Fibroblast of peridontal ligament (primary cell): Measurements from ENCODE around the gene CCR9.

Source experiments
- DNase-seq: peaks from one replicate; pipeline ENCODE4 v3.0.0-alpha.2; 2010; ENCODE audit errors: extremely low read depth

The CCR9 gene

DNA sequence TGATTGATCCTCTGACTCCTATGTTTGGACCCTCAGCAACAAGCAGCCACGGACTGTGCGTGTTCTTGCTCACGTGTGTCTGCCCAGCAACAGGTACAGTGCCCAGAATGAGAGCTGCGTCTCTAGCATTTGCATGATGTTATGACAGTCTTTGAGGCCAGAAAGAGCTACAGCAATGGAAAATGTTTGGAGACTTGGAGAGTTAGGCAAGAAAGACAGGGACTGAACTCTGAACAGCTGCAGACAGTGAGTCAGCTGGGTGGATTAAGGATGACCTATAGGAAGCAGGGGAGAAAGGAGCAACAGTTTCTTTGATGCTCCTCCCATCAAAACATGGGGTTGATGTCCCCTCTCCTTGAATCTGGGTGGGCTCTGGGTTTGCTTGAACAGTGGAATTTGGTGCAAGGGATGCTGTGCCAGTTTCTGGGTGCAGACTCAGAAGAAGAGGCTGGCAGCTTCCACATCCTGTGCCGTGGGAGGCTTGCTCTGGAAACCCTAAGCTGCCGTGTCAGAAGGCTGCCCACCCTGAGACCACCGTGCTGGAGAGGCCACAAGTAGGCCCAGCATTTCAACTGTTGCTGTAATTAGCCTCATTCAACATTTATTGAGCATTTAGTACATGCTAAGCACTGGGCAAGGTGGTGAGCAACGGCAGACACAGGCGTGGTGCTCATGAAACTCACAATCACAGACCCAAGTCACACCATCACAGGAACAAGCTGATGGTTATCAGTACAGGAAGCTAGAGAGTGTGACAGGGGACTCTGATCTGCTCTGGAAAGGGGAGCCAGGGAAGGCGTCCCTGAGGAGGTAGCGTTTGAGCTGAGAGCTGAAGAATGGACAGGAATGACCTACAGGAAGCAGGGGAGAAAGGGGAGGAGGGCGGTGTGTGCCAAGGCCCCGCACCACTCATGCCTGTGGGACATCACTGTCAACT, 21.7 kb downstream of the CCR9 start:
- DNase-seq, result peak; percentile 67

DNA sequence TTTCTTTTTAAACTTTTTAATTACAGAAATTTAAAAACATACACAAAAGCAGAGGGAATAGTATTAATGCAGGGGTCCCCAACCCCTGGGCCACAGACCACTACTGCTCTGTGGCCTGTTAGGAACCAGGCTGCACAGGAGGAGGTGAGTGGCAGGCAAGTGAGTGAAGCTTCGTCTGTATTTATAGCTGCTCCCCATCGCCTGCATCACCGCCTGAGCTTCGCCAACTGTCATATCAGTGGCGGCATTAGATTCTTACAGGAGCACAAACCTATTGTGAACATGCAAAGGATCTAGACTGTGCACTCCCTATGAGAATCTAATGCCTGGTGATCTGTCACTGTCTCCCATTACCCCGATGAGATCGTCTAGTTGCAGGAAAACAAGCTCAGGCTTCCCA, 22.4 kb downstream of the CCR9 start:
- no peak for DNase-seq

DNA sequence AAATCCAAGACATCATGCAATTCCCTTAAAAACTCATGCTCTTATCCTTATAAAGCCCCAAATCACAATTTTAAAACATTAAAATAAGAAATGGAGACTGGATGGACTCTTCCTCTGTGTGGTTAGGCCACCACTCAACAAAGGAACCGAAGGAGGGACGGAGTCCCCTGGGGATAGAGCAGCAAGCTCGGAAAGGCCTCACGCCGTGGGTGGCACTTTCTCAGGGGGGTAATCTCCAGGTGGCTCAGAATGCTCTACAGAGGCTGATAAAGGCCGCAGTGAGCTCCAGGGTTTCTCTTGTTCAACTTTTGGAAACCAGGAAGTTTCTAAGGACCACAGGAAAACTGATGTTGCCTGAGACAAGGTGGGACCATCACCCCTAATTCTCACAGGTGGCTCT, 23.2 kb downstream of the CCR9 start:
- DNase-seq, result no peak

DNA sequence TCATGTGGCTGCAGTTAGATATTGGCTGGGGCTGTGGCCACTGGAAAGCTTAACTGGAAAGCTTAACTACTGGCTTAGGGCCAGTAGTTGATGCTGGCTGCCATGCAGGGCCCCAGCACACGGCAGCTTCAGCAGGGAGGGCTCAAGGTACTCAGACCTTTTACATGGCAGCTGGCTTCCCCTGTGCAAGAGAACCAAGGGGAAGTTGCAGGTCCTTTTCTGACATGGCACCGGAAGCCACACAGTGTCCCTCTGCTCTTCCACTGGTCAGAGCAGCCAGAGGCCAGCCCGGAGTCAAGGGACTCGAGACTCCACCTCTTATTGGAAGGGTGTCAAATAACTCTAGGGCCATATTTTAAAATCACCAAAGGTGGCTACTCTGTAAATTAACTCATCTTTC, 24.5 kb downstream of the CCR9 start:
- DNase-seq, result no peak

DNA sequence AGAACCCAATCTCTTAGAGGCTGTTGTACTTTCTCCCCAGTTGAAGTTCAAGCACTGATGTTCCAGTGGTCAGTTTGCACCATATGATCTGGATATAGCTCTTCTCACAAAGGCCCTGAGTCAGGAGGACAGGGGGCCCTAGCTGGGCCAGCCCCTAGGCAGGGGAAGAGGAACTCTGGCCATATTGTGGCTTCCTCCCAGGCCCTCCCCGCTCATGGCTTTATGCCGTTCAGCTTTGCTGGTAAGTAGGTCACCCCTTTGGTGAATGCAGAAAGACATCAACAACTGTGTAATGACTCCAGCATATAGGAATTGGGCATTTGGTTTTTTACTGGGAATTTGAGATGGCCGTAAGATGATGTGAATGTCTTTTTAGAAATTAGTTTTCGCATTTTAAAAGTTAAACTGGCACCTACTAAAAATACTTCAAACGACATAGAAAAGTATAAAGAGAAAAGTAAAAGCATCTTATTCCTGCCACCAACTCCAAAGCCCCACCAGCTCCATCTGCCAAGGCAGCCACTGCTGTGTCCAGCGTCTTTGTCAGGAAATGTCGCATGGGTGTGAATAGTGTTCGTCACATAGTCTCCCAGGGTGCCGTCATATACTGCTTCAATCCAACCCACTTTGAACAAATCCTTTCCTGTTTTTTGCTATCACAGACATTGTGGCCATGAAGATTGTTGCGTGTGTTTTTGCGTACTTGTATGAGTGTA, 25.3 kb downstream of the CCR9 start:
- no peak for DNase-seq

DNA sequence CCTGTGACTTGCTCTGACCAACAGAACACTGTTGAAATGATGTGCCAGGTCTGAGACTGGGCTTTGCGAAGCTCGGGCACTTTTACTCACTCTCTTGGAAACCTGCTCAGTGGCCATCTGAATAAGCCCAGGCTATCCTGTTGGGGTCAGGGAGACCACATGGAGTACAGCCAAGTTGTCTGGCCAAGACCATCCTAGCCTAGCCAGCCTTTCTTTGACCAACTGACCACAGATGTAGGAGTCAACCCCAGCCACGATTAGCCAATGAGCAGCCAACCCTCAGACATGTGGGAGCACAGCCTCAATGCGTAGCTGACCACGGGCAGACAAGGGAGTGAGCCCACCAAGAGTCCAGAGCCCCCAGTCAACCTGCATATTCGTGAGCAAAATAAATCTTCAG, 26.1 kb downstream of the CCR9 start:
- no peak for DNase-seq

DNA sequence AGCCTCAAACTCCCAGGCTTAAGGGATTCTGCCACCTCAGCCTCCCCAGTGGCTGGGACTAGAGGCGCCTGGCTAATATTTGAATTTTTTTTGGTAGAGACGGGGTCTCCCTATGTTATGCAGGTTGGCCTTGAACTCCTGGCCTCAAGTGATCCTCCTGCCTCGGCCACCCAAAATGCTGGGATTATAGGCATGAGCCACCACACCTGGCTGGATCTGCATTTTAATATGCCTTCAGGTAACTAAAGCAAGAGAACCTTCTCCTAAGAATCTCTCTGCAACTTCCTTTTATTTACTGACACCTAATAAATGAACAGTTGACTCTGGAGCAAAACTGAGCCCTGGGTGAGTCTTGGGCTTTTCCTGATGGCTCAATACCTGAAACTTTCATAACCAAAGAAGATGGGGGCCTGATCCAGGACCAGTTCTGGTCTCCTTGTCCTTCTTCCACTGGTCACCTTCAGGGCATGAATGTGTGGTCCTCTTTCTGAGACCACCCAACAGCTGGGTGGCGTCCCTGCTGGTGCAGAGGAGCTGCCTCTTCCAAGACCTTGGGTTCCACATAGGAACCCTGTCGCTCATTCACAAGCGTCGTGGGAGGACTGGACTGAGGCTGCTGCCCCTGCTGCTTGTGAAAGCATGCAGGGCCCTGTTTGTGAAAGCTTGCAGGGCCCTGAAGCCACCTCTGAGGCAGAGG, 28.2 kb downstream of the CCR9 start:
- no peak for DNase-seq

DNA sequence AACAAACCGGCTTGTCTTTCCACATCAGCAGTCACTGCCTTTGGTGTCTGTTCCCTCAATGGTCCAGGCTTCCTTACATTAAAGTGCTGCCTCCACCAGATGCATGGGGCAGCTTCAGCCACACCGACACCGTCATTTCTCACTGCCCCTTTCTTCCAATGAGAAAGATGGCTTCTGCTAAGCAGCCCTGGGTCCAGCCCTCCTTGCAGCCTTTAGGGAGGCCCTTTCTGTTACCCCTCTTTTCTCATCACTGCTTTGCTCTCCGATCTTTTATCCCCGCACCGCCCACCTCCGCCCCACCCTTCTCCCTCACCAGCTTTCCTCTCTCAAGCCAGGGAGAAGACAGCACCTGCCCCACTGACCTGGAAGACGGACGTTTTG, 28.7 kb downstream of the CCR9 start:
- no peak for DNase-seq

DNA sequence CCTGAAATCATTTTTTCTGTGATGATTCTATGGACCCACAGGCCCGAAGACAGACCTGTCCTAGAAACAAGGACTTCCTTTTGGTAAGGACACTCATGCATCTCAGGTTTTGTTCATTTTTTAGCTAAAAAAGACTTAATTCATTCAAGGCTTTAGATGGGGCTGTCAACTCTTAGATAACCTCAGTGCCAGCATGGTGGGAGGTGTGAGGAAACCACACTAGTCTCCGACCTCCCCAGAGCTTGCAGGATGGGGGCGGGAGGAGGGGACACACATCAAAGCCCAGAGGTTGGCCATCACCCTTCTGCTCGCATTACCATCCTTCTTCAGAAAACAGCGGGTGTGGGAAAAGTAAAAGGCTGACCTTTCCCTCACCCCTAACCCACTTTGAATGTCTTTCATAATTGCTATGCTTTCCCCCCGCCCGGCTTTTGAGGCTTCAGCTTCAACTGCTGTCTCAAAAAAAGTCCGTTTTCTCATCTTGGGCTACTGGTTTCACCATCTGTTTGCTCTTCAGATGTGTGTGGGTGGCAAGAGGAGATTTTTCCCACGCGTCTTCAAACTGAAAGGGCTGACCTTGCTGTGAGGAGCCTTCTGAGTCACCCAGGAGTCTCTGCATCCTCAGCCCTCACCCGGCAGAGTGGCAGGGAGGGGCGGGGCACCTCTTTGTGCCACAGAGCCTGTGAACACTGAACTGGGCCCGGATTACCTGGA, 29.3 kb downstream of the CCR9 start:
- peak; percentile 77 for DNase-seq

DNA sequence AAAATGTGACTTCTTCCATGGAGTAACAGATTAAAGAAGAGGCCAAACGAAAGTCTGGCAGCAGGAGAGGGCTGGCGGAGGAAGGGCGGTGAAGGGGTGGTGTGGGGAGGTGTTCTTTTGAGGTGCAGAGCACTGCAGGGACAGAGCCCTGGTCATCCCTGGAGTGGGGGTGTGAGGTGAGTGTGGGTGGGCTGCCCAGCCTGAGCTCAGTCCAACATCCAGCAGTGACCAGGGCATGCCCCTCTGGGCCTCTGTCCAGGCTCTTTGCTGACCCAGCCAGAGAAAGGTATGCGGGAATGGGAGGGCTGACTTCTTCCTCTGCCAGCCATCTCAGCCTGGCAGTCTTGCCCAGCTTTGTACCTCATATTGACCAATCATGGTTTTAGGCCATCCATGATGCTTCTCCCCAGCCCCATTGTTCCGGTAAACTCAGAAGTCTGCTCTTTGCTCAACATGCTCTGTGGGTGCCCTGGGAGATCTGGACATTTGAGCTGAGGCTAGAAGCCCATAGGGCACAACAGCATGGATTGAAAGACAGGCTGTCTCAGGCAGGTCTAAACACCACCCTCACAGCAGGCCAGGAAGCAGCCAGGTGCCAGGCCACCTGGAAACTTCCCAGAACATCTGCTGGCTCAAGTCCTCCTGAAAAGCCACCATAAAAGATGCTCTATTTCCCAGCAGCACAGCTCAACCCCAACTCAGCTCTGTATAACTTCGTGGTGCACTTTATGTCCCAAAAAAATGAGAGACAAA, 31.0 kb downstream of the CCR9 start:
- DNase-seq, result no peak

DNA sequence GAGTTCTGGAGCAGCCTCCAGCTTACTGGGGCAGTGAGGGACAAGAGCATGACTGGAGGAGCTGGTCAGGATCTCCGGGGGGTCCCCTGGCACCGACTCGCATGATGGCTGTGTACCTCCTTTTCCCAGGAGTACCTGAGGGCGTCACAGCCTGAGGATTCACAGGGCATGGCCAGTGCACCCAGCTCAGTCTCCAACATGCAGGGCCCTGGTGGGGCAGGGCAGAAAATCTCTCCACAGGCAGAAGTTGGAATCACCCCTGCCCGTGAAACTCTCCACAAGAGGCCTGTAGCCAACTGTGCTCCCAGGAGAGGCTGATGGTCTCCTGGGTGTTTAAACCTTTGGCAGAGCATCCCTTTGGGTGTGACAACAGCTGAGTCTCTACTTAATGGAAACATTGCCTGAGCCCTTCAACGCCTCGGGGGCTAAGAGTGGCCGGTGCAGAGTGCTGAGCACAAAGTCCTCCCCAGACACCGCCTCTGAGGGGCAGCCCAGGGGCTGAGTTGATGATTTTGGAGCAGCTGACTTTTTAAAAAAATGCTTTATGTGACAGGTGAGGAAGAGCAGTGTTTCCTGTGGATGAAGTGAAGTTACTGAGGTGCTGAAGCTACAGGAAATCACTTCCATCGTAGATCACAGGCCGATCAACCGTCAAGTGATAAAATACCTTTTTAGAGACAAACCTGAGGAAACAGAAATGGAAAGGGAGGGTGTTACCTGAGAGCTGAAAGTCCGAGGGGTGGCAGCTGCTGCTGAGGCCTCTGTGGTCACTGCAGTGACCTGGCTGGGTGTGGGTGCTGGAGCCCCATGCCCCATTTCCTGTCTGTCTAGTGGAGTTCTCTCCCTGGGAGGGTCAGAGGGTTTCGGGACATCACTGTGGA, 35.1 kb downstream of the CCR9 start:
- DNase-seq, result no peak

DNA sequence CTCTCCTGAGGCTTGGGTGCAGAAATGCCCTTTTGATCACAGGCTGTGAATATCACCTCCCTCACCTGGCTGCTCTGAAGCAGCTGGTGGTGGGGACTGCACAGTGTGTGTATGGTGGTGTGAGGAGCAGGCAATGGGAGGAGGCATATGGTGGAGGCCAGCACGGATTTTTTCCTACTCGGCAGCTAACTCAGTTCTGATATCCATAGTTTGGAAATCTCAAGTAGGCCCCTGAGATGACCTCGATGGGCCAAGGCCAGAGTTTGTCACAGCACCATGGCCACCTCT, 35.6 kb downstream of the CCR9 start:
- DNase-seq, result no peak

DNA sequence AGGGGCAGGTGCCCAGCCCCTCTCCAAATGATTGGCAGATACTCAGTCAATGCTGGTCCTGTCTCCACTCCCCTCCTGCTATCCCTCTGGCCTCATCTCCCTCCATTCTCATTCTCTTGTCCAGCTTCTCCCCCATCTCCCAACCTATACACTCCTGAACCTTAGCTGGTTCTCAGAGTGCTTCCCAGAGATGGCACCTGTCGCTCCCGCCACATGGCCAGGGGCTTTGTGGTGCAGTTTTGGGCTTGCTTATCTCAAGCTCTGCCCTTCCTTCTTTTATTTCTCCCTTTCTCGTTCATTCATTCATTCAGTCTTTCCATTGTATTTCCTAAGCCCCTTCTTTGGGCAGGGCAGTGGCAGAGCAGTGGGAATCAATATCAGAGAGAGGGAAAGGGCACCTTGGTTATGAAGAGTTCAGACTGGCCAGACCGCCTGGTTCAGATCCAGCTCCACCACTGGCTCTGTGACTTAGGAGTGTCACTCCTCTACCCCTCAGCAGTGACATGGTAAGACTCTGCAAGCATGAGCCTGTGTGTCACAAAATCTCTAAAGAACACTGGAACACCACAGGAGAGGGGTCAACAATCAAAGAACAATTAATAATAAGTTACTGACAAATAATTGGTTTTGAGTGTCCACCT, 36.7 kb downstream of the CCR9 start:
- no peak for DNase-seq

DNA sequence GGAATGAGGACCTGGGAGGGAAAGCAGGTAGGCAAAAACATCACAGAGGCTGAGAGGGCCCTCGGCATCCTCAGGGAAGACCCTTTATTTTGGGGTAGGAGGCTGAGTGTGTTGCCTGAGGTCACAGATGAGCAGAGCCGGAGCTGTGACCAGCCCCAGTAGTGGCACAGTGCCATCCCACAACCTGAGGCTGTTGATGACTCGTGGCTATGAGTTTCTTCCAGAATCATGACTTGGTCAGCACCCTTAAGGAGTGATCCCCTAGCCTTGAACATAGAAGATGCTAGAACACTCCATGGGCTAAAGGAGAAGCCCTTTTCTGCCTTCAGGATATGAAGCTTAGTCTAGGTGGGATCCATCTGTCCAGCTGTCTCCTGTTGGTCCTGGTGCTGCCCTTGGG, 37.4 kb downstream of the CCR9 start:
- DNase-seq, result peak; percentile 39

DNA sequence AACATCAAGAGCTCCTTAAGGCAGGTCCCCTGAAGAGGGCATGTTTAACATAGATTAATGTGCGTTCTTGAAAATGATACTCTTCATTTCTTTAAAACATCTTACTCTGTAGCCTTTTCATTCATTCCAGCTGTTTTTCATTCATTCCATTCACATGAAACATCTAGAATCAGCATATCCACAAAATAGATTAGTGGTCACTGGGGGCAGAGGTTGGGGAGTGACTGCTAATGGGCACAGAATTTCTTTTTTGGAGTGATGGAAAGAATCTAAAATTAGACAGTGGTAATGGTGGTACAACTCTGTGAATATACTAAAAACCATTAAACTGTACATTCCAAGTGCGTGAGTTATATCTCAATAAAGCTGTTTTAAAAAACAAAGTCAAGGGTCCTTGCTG, 41.5 kb downstream of the CCR9 start:
- DNase-seq, result peak; percentile 84

DNA sequence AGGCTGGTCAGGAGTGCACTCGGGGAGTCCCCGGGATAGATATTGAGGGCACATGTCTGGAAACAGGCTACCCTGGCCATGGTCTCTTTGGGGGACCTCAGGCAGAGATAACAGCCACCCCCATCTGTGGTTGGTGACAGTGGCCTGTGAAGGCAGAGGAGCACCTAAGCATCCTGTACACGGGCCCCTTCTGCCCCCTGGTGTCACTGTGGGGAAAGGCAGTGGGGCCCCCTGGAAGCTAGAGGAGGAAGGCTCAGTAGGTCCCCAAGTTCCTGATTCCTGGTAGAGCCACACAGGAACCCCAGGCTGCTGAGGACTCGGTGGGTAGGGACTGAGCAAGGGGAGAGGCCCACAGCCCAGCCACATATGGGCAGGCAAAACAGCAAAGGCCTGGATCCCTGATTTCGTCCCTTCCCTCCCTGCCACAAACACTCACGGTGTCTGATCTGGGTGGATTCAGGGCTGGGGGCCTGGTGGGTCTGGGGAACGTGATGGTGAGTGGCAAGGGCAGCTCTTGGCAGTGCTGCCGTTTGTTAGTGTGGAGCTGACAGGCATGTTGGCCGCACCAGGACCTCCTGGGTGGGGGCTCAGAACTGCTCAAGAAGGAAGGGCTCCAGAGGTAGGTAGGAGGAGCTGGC, 42.8 kb downstream of the CCR9 start:
- DNase-seq, result peak; percentile 22

DNA sequence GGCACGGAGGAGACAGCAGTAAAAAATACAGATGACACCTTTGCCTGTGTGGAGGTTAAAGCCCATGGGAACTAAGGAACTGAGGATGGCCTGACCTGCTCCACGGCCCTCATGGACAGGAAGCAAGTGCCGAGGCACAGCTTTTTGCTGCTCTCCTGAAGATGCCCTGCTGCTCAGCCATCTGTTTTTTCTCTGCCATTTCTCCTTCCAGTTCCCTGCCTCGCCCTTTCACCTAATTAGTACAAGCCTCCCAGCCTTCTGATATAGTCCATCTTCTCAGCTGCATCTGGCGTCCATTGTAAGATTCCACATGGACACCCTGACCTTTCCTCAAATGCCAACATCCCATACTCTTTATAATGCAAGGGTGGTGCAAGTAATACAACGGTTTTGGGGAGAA, 45.2 kb downstream of the CCR9 start:
- DNase-seq, result no peak

DNA sequence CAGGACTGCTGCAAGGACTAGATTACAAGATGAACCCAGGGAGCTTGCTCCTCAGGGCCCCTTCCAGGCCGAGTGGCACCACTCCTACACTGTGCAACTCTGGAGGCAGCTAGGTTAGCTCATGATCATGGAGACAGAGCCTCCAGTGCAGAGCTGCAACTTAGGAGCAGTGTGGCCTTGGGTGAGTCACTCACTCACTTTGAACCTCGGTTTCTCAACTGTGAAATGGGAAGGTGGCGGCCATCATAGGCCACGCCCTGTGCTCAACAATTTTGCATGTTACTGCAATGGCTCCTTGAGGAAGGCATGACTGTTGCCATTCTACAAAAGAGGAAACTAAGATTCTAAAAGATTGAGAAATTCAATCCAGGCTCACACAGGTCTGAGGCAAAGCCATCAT, 45.8 kb downstream of the CCR9 start:
- no peak for DNase-seq

DNA sequence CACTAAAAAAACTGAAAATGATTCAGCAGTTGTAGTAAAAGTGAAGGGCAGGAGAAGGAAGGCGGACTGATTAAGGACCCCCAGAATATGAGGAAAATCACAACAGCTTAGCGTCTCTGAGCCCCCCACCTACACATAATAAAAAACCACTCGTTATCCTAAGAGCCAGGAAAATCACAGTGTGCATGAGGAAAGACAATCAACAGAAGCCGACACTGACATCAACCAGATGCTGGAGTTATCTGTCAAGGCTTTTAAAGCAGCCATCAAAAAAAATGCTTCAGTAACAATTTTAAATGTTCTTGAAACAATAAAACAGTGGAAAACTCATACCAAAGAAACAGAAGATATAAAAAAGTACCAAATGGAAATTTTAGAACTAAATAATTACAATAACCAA, 47.2 kb downstream of the CCR9 start:
- no peak for DNase-seq

DNA sequence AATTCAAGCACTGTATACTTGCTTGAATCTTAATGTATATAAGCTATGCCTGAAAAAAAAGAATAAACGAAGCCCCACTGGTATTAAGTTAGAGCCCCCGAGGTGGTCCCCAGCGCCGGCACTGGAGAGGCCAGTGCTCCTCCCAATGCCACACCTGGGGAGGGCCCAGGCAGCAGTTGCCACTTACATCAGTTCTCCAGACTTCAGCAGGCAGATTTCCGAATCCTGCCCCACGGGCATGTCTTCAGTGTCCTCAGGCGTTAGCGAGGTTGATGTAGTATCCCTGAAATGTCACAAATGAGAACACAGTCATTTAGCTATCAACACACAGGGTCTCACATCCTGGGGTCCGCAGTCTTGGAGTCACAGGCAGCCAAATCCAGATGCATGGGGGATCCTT, 49.9 kb downstream of the CCR9 start:
- no peak for DNase-seq
